ENCODE data around the gene ACAP3. TPM values are rescaled to one million over a fixed set of nuclear protein-coding genes. Genes with fewer than 3 reads are reported as not detected.

Gene ACAP3
- total and polyA plus RNA-seq, 2 of the 4 experiments (the other 2 are of a cell fraction): 13.3 to 58.2 TPM

- Histone ChIP-seq H4K5ac (ENCODE audit: low read depth, low read length) (no peak overlapping the region), H4K91ac (ENCODE audit: insufficient read depth, low read depth, low read length) (no peak overlapping the region), H3K27me3 (ENCODE audit: control insufficient read depth, insufficient read depth, low read length) (no peaks in the 10 kb centered on the region), H3K23ac (ENCODE audit: low read depth, low read length) (no peak overlapping the region), H3K9ac (ENCODE audit: low read depth, low read length) (no peak overlapping the region), H4K20me1 (ENCODE audit: insufficient read depth, low read length) (peaks cover 73% of the 10 kb centered on the region), H3K14ac (replicated peaks; ENCODE audit: low read depth, low read length) (no peak overlapping the region), H2BK15ac (ENCODE audit: low read depth, low read length) (no peak overlapping the region), H2AK5ac (ENCODE audit: low read depth, low read length) (no peak overlapping the region), H3K79me1 (ENCODE audit: low read depth in 1 of 2, low read length in 2 of 2) (peaks cover 4 to 73% of the 10 kb centered on the region in 2 experiments), H3K36me3 (ENCODE audit: control insufficient read depth, insufficient read depth, low read length) (peaks cover 25% of the 10 kb centered on the region), H3K4me3 (ENCODE audit: insufficient read depth, low read depth, low read length) (no peak overlapping the region), H2BK120ac (ENCODE audit: low read depth, low read length) (no peak overlapping the region), H2BK20ac (ENCODE audit: low read depth, low read length) (no peak overlapping the region), H3K9me3 (ENCODE audit: control insufficient read depth, insufficient read depth, low read length) (no peaks in the 10 kb centered on the region), H3K4ac (ENCODE audit: low read depth, low read length) (no peak overlapping the region), H2AFZ (replicated peaks; ENCODE audit: low read length, poor library complexity) (no peak overlapping the region), H2BK5ac (ENCODE audit: low read depth, low read length, poor library complexity, severe bottlenecking) (no peak overlapping the region), H2AK9ac (replicated peaks; ENCODE audit: low read depth, low read length, poor library complexity) (no peak overlapping the region), H3K9me1 (ENCODE audit: insufficient read depth, low read length) (peaks cover 4% of the 10 kb centered on the region), H4K8ac (ENCODE audit: low read depth in 2 of 2, low read length in 2 of 2) (no peak overlapping the region), H3K4me1 (ENCODE audit: control insufficient read depth, insufficient read depth, low read length) (peaks cover 16% of the 10 kb centered on the region; the same call in 1 of the 2 replicates), H3K4me2 (ENCODE audit: low read depth, low read length) (no peak overlapping the region), H3K18ac (ENCODE audit: low read depth, low read length) (no peak overlapping the region), H3K27ac (ENCODE audit: insufficient read depth, low read length) (no peak overlapping the region; the same call in 1 of the 2 replicates), H3K56ac (ENCODE audit: extremely low read depth, insufficient read depth, low read length) (no peak overlapping the region)
- WGBS, 2 experiments (ENCODE audit: extremely low coverage in 2 of 2, insufficient read length in 1 of 2): 92% methylated on average over 7 of the region's 8 CpGs; no CpG with 5 or more reads in 1 of the 2 experiments
- CTCF ChIA-PET: no interaction called here
- ATAC-seq (ENCODE audit: low read depth) (no peak), DNase-seq (no peak)
- intact Hi-C loops (cut with micrococcal nuclease) (no loop called here), dilution Hi-C loops (cut with HindIII; ENCODE audit: low sequenced_read_pairs, unreplicated experiment) (no loop called here), in situ Hi-C loops (cut with MboI; ENCODE audit: low sequenced_read_pairs) (no loop called here)
- BruUV-seq (replicated peaks): no TSS peak
- no peak for TF ChIP-seq POLR2A (IDR thresholded peaks at IDR 0.05; ENCODE audit: low read depth, low read length)
- POLR2A ChIA-PET (ENCODE audit: unreplicated experiment): no interaction called here
Measured at GRCh38 chr1:1321477-1321876, 13.7 kb upstream of the ACAP3 start.
